GM10266 (cell line): ENCODE results near the gene ADIPOQ.
"Not testable (repeated sequence)": the region's sequence is repeated elsewhere in the genome, so short reads cannot be mapped to it uniquely, and the experiment has no call there.

Experiments used
- DNase-seq: peaks from one replicate; pipeline ENCODE4 v3.0.0; 2012; ENCODE audit errors: extremely low spot score
- CTCF ChIP-seq: IDR thresholded peaks from 2 replicates; pipeline ENCODE4 v1.5.1; 2012; ENCODE audit warnings: mild to moderate bottlenecking, low read depth; ENCODE audit not compliant: control insufficient read depth, insufficient read depth; ENCODE audit errors: missing control alignments

ADIPOQ gene

GRCh38 chr3:186842426-186843038, at the start of gene ADIPOQ:
Gene ADIPOQ (plus strand): TSS chr3:186842710. CDS start chr3:186853059, 10,349 bp downstream.
- TF ChIP-seq CTCF = no peak
- no peak for DNase-seq

GRCh38 chr3:186798239-186798874, 44.2 kb upstream of the ADIPOQ start:
- no peak for DNase-seq
- TF ChIP-seq CTCF = no peak

GRCh38 chr3:186800285-186800684, 42.2 kb upstream of the ADIPOQ start:
- no peak for TF ChIP-seq CTCF
- no peak for DNase-seq

- DNase-seq = no peak
- no peak for TF ChIP-seq CTCF
Measured at GRCh38 chr3:186802701-186803100, 39.8 kb upstream of the ADIPOQ start.

- not testable (repeated sequence) for DNase-seq
Measured at GRCh38 chr3:186803447-186803846, 39.1 kb upstream of the ADIPOQ start.

- DNase-seq = peak; percentile 90
- no peak for TF ChIP-seq CTCF
Measured at GRCh38 chr3:186806089-186807055, 36.1 kb upstream of the ADIPOQ start, which contains the start of gene RFC4. Gene RFC4 (minus strand): TSS chr3:186806482. CDS start chr3:186804713, 1,769 bp downstream.

GRCh38 chr3:186807231-186807630, 35.3 kb upstream of the ADIPOQ start:
- TF ChIP-seq CTCF = no peak
- DNase-seq = no peak
